ENCODE measurements around the gene KISS1R.

The KISS1R gene

GRCh38 chr19:900043-900301 lies 17.2 kb upstream of the KISS1R start:
- no peaks in the 10 kb centered on the region for H3K9me2 ChIP-seq (ENCODE audit: low read depth, low read length)
- H3K27me3 ChIP-seq (ENCODE audit: insufficient read depth, low read length) = no peaks in the 10 kb centered on the region
- H3K9me3 ChIP-seq (ENCODE audit: low read length) = no peaks in the 10 kb centered on the region
- H3K4me1 ChIP-seq (ENCODE audit: insufficient read depth, low read length, severe bottlenecking) = peaks cover 19% of the 10 kb centered on the region
- TF ChIP-seq EZH2 (IDR thresholded peaks at IDR 0.05; ENCODE audit: borderline replicate concordance, low read length) (no peak), CTCF (IDR thresholded peaks at IDR 0.05; ENCODE audit: low read length) (no peak)
- H3K4me2 ChIP-seq (ENCODE audit: low read length) = no peak overlapping the region
- no peak overlapping the region for H2AFZ ChIP-seq (ENCODE audit: low read length)
- H3K4me3 ChIP-seq (ENCODE audit: low read depth, low read length, poor library complexity, severe bottlenecking) = no peak overlapping the region
- H4K20me1 ChIP-seq (ENCODE audit: insufficient read depth, low read length) = no peaks in the 10 kb centered on the region
- H3K27ac ChIP-seq (ENCODE audit: low read depth, low read length, poor library complexity, severe bottlenecking) = no peak overlapping the region
- no peaks in the 10 kb centered on the region; the same call in 1 of the 2 replicates for H3F3A ChIP-seq (ENCODE audit: insufficient read depth, low read length)
- H3K79me2 ChIP-seq (ENCODE audit: insufficient read depth, low read length) = no peaks in the 10 kb centered on the region; the same call in 1 of the 2 replicates
- peaks cover 33% of the 10 kb centered on the region for H3K36me3 ChIP-seq (ENCODE audit: insufficient read depth, low read length)
- H3K9ac ChIP-seq (ENCODE audit: low read length) = no peak overlapping the region

- Histone ChIP-seq H4K20me1 (ENCODE audit: insufficient read depth, low read length) (no peaks in the 10 kb centered on the region), H3K9me3 (ENCODE audit: low read length) (no peaks in the 10 kb centered on the region), H3F3A (ENCODE audit: insufficient read depth, low read length) (no peaks in the 10 kb centered on the region; the same call in 1 of the 2 replicates), H3K4me1 (ENCODE audit: insufficient read depth, low read length, severe bottlenecking) (peaks cover 20% of the 10 kb centered on the region), H3K9ac (ENCODE audit: low read length) (no peak overlapping the region), H3K4me3 (ENCODE audit: low read depth, low read length, poor library complexity, severe bottlenecking) (no peak overlapping the region), H3K27me3 (ENCODE audit: insufficient read depth, low read length) (no peaks in the 10 kb centered on the region), H3K9me2 (ENCODE audit: low read depth, low read length) (no peaks in the 10 kb centered on the region), H3K79me2 (ENCODE audit: insufficient read depth, low read length) (no peaks in the 10 kb centered on the region; the same call in 1 of the 2 replicates), H3K36me3 (ENCODE audit: insufficient read depth, low read length) (peaks cover 33% of the 10 kb centered on the region), H3K4me2 (ENCODE audit: low read length) (no peak overlapping the region), H3K27ac (ENCODE audit: low read depth, low read length, poor library complexity, severe bottlenecking) (no peak overlapping the region), H2AFZ (ENCODE audit: low read length) (no peak overlapping the region)
- TF ChIP-seq EZH2 (IDR thresholded peaks at IDR 0.05; ENCODE audit: borderline replicate concordance, low read length) (no peak), CTCF (IDR thresholded peaks at IDR 0.05; ENCODE audit: low read length) (no peak)
Measured at GRCh38 chr19:900302-901111, 16.6 kb upstream of the KISS1R start.

- Histone ChIP-seq H3F3A (ENCODE audit: insufficient read depth, low read length) (no peaks in the 10 kb centered on the region; the same call in 1 of the 2 replicates), H4K20me1 (ENCODE audit: insufficient read depth, low read length) (no peaks in the 10 kb centered on the region), H3K79me2 (ENCODE audit: insufficient read depth, low read length) (no peaks in the 10 kb centered on the region; the same call in 1 of the 2 replicates)
Measured at GRCh38 chr19:901216-902092, 15.7 kb upstream of the KISS1R start.

More at GRCh38 chr19:901216-902092, 15.7 kb upstream of the KISS1R start:
- Histone ChIP-seq H2AFZ (ENCODE audit: low read length) (no peak overlapping the region), H3K9me3 (ENCODE audit: low read length) (no peaks in the 10 kb centered on the region), H3K27ac (ENCODE audit: low read depth, low read length, poor library complexity, severe bottlenecking) (no peak overlapping the region), H3K9me2 (ENCODE audit: low read depth, low read length) (no peaks in the 10 kb centered on the region), H3K4me3 (ENCODE audit: low read depth, low read length, poor library complexity, severe bottlenecking) (no peak overlapping the region), H3K9ac (ENCODE audit: low read length) (no peak overlapping the region), H3K36me3 (ENCODE audit: insufficient read depth, low read length) (peaks cover 32% of the 10 kb centered on the region), H3K27me3 (ENCODE audit: insufficient read depth, low read length) (no peaks in the 10 kb centered on the region), H3K4me2 (ENCODE audit: low read length) (no peak overlapping the region), H3K4me1 (ENCODE audit: insufficient read depth, low read length, severe bottlenecking) (peaks cover 29% of the 10 kb centered on the region)
- TF ChIP-seq CTCF (IDR thresholded peaks at IDR 0.05; ENCODE audit: low read length) = no peak
